ENCODE measurements around the gene PTRHD1.

The PTRHD1 gene

DNA sequence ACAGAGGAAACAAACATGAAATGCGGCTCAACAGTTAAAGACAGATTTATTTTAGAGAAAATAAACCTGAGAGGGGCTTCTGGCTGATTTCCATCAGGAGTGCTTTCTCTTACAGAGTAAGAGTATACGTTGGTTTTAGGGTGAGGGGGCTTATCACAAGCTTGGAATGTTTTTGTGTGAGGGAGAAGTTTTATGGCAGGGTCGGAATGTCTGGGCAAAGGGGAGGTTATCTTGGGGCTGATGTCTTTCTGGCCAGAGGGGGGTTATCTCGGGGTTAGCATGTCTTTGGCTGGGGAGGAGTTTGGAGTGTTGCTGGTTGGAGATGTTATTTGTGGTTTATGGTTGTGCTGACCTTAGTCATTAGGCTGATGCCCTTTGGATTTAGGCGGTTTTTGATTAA, 22.1 kb downstream of the PTRHD1 start:
- DNase-seq (ENCODE audit: low read depth), result no peak
- TF ChIP-seq, protein P1, sequence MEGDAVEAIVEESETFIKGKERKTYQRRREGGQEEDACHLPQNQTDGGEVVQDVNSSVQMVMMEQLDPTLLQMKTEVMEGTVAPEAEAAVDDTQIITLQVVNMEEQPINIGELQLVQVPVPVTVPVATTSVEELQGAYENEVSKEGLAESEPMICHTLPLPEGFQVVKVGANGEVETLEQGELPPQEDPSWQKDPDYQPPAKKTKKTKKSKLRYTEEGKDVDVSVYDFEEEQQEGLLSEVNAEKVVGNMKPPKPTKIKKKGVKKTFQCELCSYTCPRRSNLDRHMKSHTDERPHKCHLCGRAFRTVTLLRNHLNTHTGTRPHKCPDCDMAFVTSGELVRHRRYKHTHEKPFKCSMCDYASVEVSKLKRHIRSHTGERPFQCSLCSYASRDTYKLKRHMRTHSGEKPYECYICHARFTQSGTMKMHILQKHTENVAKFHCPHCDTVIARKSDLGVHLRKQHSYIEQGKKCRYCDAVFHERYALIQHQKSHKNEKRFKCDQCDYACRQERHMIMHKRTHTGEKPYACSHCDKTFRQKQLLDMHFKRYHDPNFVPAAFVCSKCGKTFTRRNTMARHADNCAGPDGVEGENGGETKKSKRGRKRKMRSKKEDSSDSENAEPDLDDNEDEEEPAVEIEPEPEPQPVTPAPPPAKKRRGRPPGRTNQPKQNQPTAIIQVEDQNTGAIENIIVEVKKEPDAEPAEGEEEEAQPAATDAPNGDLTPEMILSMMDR (IDR thresholded peaks at IDR 0.05; ENCODE audit: low read length, missing control alignments), result no peak
- H3K4me3 ChIP-seq (replicated peaks; ENCODE audit: low read depth, low read length), result no peak overlapping the region

DNA sequence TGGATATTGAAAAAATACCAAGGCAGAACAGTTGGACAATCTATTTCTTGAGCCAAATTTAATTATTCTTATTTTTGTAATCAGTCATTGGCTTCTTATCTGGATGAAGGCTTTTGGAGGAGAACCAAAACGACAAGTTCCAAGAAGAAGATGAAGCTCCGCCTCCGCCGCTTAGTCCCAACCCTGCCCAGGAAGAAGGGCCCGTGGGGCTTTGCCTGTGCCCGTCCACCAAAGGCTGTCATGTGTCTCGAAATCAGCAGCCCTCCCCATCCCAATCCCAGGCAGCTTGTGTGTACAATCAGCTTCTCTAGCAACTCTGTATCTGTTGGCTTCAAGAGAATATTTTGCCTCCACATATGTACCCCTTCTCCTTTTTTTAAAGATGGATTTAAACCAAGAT, 24.6 kb downstream of the PTRHD1 start:
- TF ChIP-seq, protein P1 (IDR thresholded peaks at IDR 0.05; ENCODE audit: low read length, missing control alignments), result no peak
- no peak for DNase-seq (ENCODE audit: low read depth)
- no peak overlapping the region for H3K4me3 ChIP-seq (replicated peaks; ENCODE audit: low read depth, low read length)

DNA sequence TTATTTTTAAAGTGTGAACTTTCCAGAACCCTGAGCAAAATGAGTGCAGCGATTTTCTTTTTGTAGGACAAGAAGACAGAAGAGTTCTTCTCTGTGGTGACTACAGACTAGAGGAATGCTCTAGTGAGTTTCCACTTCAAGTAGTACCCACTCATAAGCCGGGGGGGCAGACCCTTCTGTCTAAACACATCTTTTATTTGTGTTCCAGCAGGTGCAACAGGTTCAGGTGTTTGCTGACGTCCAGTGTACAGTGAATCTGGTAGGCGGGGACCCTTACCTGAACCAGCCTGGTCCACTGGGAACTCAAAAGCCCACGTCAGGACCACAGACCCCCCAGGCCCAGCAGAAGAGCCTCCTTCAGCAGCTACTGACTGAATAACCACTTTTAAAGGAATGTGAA, 25.2 kb downstream of the PTRHD1 start:
- no peak for DNase-seq (ENCODE audit: low read depth)
- TF ChIP-seq, protein P1 (IDR thresholded peaks at IDR 0.05; ENCODE audit: low read length, missing control alignments), result no peak

DNA sequence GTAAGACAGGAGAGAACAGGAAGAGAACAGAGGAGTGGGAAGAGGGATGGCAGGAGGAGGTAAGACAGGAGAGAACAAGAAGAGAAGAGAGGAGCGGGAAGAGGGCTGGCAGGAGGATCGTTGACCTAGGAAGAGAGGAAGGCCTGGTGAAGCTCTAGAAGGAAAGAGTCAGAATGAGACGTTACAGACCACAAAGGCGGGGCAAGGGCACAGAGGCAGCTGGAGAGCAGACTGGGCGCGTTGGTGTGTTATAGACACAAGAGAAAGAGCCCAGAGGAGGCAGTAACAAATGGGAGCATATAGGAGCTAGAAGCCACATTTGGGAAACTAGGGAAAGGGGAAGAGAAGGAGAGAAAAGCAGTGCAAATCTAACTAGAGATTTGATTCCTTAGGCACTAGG, 26.6 kb downstream of the PTRHD1 start:
- no peak overlapping the region for H3K4me3 ChIP-seq (replicated peaks; ENCODE audit: low read depth, low read length)
- TF ChIP-seq, protein P1 (IDR thresholded peaks at IDR 0.05; ENCODE audit: low read length, missing control alignments), result no peak
- DNase-seq (ENCODE audit: low read depth), result no peak

More for the DNA sequence above, 25.2 kb downstream of the PTRHD1 start:
- H3K4me3 ChIP-seq (replicated peaks; ENCODE audit: low read depth, low read length), result no peak overlapping the region

DNA sequence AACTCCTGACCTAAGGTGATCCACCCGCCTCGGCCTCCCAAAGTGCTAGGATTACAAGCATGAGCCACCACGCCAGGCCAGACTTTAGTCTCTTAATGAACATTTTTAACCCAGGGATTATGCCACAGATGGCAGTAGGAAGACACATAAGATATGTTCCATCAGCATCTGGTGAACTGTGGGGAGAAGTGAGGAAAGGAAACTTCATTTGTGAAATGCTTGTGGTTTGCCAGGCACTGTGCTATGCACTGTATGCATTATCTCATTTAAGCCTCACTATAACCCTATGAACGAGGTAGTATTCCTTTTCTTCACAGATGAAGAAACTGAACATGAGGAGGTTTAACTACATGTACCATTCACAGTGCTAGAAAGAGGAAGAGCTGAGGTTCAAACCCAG, 29.3 kb downstream of the PTRHD1 start:
- TF ChIP-seq, protein P1 (IDR thresholded peaks at IDR 0.05; ENCODE audit: low read length, missing control alignments), result no peak
- no peak overlapping the region for H3K4me3 ChIP-seq (replicated peaks; ENCODE audit: low read depth, low read length)
- no peak for DNase-seq (ENCODE audit: low read depth)

DNA sequence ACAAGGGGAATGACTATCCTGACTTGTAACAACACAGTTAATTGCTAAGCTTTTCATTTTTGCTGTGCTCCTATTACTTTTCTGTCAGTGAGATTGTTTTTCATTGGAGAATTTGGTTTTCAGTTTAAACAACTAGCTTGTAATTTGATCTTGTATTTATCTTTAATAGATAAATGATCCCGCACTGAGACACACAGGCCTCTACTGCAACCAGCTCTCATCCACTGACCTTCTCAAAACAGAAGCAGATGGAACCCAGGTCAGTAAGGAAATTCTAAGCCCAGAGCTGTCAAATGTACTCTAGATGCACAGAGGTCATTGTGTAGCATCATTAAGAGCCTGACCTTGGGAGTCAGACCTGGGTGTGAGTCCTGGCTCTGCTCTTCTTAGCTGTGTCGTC, 30.7 kb downstream of the PTRHD1 start:
- no peak for DNase-seq (ENCODE audit: low read depth)
- H3K4me3 ChIP-seq (replicated peaks; ENCODE audit: low read depth, low read length), result no peak overlapping the region
- TF ChIP-seq, protein P1 (IDR thresholded peaks at IDR 0.05; ENCODE audit: low read length, missing control alignments), result no peak

DNA sequence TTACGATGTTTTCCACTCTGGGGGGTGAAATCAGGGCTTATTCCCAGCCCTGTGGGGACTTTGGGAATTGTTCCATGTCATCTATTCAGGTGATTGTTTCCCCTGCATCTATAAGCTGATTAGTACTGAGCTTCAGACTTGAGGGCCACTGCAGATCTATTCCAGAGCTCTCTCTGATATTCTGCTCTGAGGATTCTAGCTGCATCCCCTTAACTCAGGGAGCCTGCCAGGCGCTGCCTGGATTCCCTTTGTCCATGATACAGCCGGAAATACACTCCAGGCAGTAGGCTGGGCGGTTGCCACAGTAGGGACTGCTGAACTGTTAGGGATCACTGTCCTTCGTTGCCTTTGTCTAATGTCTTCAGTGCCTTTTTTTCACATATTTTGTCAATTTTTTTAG, 31.3 kb downstream of the PTRHD1 start:
- TF ChIP-seq, protein P1 (IDR thresholded peaks at IDR 0.05; ENCODE audit: low read length, missing control alignments), result no peak
- no peak for DNase-seq (ENCODE audit: low read depth)
- H3K4me3 ChIP-seq (replicated peaks; ENCODE audit: low read depth, low read length), result no peak overlapping the region
